NB4 (cell line): Measurements from ENCODE around the gene TMEM121B.
A peak's percentile ranks its signal among the peaks of the same experiment; 100 is the strongest.

Experiments used
- MYC ChIP-seq: IDR thresholded peaks from 2 replicates; pipeline ENCODE4 v1.6.1; 2011; ENCODE audit warnings: low read depth, low read length
- POLR2A ChIP-seq: IDR thresholded peaks from 2 replicates; pipeline ENCODE4 v1.6.1; 2011; ENCODE audit warnings: mild to moderate bottlenecking; ENCODE audit not compliant: insufficient read length; ENCODE audit errors: extremely low read depth
- TF ChIP-seq, protein P1 (sequence below): IDR thresholded peaks from one replicate; pipeline ENCODE4 v1.5.1; 2012; ENCODE audit warnings: low read depth, low read length

DNA sequence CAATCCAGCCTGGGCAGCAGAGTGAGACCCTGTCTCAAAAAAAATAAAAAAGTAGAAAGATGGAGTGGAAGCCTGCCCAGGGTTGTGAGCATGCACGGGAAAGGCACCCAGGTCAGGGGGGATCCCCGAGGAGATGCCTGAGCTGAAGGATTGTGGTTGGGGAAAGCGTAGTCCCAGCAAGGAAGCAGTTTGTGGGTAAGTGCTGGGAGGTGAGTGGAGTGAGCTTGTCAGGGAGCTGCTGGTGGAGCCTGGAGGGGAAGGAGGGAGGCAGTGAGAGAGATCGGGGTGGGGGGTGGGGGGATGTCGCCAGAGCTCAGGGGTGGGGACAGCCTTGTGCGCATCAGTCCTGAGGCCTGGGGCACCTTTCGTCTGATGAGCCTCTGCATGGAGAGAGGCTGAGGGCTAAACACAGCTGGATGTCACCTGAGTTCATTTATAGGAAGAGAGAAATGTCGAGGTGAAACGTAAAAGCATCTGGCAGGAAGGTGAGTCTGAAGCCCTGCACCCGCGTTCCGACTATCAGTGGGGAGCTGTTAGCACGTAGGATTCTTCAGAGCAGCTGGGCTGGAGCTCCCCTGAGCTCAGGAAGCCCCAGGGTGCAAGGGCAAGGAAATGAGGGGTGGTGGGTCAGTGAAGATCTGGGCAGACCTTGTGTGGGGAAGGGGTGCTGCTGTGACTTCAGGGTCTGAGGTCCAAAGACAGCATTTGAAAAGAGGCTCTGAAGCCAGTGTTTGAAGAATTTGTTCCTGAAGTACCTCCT lies 10.2 kb downstream of the TMEM121B start:
- TF ChIP-seq, protein P1, sequence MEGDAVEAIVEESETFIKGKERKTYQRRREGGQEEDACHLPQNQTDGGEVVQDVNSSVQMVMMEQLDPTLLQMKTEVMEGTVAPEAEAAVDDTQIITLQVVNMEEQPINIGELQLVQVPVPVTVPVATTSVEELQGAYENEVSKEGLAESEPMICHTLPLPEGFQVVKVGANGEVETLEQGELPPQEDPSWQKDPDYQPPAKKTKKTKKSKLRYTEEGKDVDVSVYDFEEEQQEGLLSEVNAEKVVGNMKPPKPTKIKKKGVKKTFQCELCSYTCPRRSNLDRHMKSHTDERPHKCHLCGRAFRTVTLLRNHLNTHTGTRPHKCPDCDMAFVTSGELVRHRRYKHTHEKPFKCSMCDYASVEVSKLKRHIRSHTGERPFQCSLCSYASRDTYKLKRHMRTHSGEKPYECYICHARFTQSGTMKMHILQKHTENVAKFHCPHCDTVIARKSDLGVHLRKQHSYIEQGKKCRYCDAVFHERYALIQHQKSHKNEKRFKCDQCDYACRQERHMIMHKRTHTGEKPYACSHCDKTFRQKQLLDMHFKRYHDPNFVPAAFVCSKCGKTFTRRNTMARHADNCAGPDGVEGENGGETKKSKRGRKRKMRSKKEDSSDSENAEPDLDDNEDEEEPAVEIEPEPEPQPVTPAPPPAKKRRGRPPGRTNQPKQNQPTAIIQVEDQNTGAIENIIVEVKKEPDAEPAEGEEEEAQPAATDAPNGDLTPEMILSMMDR, result no peak
- peak; percentile 15 for TF ChIP-seq POLR2A
- no peak for TF ChIP-seq MYC
